ENCODE results near the gene AHSP.

- TF ChIP-seq POLR2A (IDR thresholded peaks at IDR 0.05) (no peak), CTCF (IDR thresholded peaks at IDR 0.05) (no peak)
Measured at GRCh38 chr16:31529108-31529936, 1.6 kb downstream of the AHSP start.

Measured in testis (tissue), 2 donors.